HepG2 (cell line): ENCODE data around the gene TFG. TPM values are rescaled to one million over a fixed set of nuclear protein-coding genes. Genes with fewer than 3 reads are reported as not detected.

ENCODE experiments used
- NR2F1 ChIP-seq, 2 experiments: fragments of 450-650 bp in 1 of 2; formaldehyde crosslinking in 1 of 2; IDR thresholded peaks; 2 replicates each; pipeline versions ENCODE4 v1.5.0 to v1.6.1; 2016 to 2020; ENCODE audit warnings: mild to moderate bottlenecking in 1 of 2, missing compliant biosample characterization in 1 of 2, missing genetic modification reagents in 1 of 2, moderate library complexity in 1 of 2
- POLR2G ChIP-seq: fragments of 200-400 bp; formaldehyde crosslinking; IDR thresholded peaks from 2 replicates; pipeline ENCODE4 v1.6.1; 2018; ENCODE audit warnings: mild to moderate bottlenecking, low read depth, low read length, moderate library complexity
- SMAD9 ChIP-seq: sonication (generic); formaldehyde crosslinking; IDR thresholded peaks from 2 replicates; pipeline ENCODE4 v1.5.1; 2020; ENCODE audit warnings: mild to moderate bottlenecking, missing genetic modification reagents
- SNRNP70 ChIP-seq: fragments of 200-400 bp; formaldehyde crosslinking; IDR thresholded peaks from 2 replicates; pipeline ENCODE4 v1.6.1; 2017; ENCODE audit warnings: mild to moderate bottlenecking, low read depth, low read length, moderate library complexity
- ZNF24 ChIP-seq: fragments of 450-650 bp; IDR thresholded peaks from 2 replicates; pipeline ENCODE4 v1.6.1; 2017; ENCODE audit warnings: antibody characterized with exemption, mild to moderate bottlenecking
- ZNF275 ChIP-seq: sonication (generic); formaldehyde crosslinking; IDR thresholded peaks from 2 replicates; pipeline ENCODE4 v1.8.0; 2022; ENCODE audit warnings: missing genetic modification reagents, mild to moderate bottlenecking, inconsistent platforms, borderline replicate concordance
- ZNF34 ChIP-seq: sonication (generic); formaldehyde crosslinking; IDR thresholded peaks from 2 replicates; pipeline ENCODE4 v1.4.0; 2020; ENCODE audit warnings: mild to moderate bottlenecking, missing genetic modification reagents, borderline replicate concordance
- polyA plus RNA-seq, 8 experiments: library from polyadenylated mRNA; depleted of rRNA in 3 of 8; stranded (reverse) in 7 of 8; unstranded in 1 of 8; fragments of >200 nt; fragmentation: Illumina TruSeq in 4 of 8; extraction: Trizol in 4 of 8; gene quantifications; 2 replicates each; pipeline versions ENCODE4 v1.2.1 to v1.2.3, GENCODE V29; 2011 to 2016; ENCODE audit warnings: low read depth in 4 of 8, missing spikeins in 1 of 8, mixed read lengths in 1 of 8; ENCODE audit not compliant: insufficient read depth in 1 of 8
- total RNA-seq, 5 experiments: library from RNA; depleted of rRNA; stranded (reverse); fragments of >200 nt; fragmentation: Illumina TruSeq; extraction: Trizol; gene quantifications; 2 replicates each; pipeline ENCODE4 v1.2.3, GENCODE V29; 2016; ENCODE audit warnings: low read depth in 1 of 5
- TF ChIP-seq, protein P1 (sequence below), 2 experiments: sonication (generic) in 1 of 2; formaldehyde crosslinking in 1 of 2; IDR thresholded peaks; 2 replicates each; pipeline versions ENCODE4 v1.6.1 to v1.9.0; 2014 to 2022; ENCODE audit warnings: antibody characterized with exemption in 1 of 2, borderline replicate concordance in 1 of 2, inconsistent platforms in 1 of 2, low read depth in 1 of 2, missing genetic modification reagents in 1 of 2

The TFG gene
- total and polyA plus RNA-seq, 2 of the 13 experiments (the other 11 are each of a cell fraction or from before 2014, with no cell fraction given), result 53.6 to 71.7 TPM

- TF ChIP-seq, protein P1, sequence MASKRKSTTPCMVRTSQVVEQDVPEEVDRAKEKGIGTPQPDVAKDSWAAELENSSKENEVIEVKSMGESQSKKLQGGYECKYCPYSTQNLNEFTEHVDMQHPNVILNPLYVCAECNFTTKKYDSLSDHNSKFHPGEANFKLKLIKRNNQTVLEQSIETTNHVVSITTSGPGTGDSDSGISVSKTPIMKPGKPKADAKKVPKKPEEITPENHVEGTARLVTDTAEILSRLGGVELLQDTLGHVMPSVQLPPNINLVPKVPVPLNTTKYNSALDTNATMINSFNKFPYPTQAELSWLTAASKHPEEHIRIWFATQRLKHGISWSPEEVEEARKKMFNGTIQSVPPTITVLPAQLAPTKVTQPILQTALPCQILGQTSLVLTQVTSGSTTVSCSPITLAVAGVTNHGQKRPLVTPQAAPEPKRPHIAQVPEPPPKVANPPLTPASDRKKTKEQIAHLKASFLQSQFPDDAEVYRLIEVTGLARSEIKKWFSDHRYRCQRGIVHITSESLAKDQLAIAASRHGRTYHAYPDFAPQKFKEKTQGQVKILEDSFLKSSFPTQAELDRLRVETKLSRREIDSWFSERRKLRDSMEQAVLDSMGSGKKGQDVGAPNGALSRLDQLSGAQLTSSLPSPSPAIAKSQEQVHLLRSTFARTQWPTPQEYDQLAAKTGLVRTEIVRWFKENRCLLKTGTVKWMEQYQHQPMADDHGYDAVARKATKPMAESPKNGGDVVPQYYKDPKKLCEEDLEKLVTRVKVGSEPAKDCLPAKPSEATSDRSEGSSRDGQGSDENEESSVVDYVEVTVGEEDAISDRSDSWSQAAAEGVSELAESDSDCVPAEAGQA (IDR thresholded peaks at IDR 0.05; ENCODE audit: low read depth), result no peak
- TF ChIP-seq, protein P1 (CRISPR knock-in tag; IDR thresholded peaks at IDR 0.05; ENCODE audit: borderline replicate concordance), result no peak
- TF ChIP-seq ZNF24, result no peak
- TF ChIP-seq ZNF34 (CRISPR knock-in tag), result no peak
- TF ChIP-seq POLR2G, result no peak
- TF ChIP-seq SMAD9 (CRISPR knock-in tag), result no peak
- TF ChIP-seq SNRNP70, result no peak
- no peak for TF ChIP-seq ZNF275
- no peak for TF ChIP-seq NR2F1 (CRISPR knock-in tag; IDR thresholded peaks at IDR 0.05)
Measured at GRCh38 chr3:100776746-100777145, 67.5 kb downstream of the TFG start (continued).
